K562 (cell line): ENCODE results near the gene ACTR3C.

ENCODE experiments used
- MYBL2 ChIP-seq, 2 experiments: fragments of 450-650 bp in 1 of 2; sonication (generic) in 1 of 2; formaldehyde crosslinking in 1 of 2; IDR thresholded peaks; 2 replicates each; pipeline versions ENCODE4 v1.6.1 to v1.8.1; 2017 to 2022; ENCODE audit warnings: borderline replicate concordance in 1 of 2, inconsistent platforms in 1 of 2, low read depth in 1 of 2, mild to moderate bottlenecking in 1 of 2, missing genetic modification reagents in 1 of 2, moderate library complexity in 1 of 2
- POLR2A ChIP-seq: fragments of 450-650 bp; conservative IDR thresholded peaks from 2 replicates; pipeline ENCODE4 v1.6.1; 2016
- TF ChIP-seq, protein P1 (sequence below): sonication (generic); formaldehyde crosslinking; IDR thresholded peaks from 2 replicates; pipeline ENCODE4 v1.9.0; 2022; ENCODE audit warnings: mild to moderate bottlenecking, missing genetic modification reagents
- TF ChIP-seq, protein P2 (sequence below), 2 experiments: fragments of 450-650 bp; conservative IDR thresholded peaks; 2 replicates each; pipeline ENCODE4 v1.6.1; 2017; ENCODE audit warnings: mild to moderate bottlenecking in 2 of 2, moderate library complexity in 2 of 2

DNA sequence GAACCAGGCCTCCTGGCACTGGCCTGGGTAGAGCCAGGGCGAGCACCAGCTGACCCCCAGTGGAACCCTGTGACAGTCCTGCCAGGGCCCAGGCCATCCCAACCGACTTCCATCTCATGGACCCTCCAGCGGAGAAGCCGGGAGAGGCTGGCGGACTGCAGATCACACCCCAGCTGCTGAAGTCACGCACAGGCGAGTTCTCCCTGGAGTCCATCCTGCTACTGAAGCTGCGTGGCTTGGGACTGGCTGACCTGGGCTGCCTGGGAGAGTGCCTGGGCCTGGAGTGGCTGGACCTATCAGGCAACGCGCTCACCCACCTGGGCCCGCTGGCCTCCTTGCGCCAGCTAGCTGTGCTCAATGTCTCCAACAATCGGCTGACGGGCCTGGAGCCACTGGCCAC, 13.4 kb upstream of the ACTR3C start:
- TF ChIP-seq, protein P1, sequence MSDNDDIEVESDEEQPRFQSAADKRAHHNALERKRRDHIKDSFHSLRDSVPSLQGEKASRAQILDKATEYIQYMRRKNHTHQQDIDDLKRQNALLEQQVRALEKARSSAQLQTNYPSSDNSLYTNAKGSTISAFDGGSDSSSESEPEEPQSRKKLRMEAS (CRISPR knock-in tag) = no peak
- TF ChIP-seq POLR2A = no peak
- TF ChIP-seq, protein P2, sequence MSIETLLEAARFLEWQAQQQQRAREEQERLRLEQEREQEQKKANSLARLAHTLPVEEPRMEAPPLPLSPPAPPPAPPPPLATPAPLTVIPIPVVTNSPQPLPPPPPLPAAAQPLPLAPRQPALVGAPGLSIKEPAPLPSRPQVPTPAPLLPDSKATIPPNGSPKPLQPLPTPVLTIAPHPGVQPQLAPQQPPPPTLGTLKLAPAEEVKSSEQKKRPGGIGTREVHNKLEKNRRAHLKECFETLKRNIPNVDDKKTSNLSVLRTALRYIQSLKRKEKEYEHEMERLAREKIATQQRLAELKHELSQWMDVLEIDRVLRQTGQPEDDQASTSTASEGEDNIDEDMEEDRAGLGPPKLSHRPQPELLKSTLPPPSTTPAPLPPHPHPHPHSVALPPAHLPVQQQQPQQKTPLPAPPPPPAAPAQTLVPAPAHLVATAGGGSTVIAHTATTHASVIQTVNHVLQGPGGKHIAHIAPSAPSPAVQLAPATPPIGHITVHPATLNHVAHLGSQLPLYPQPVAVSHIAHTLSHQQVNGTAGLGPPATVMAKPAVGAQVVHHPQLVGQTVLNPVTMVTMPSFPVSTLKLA (conservative IDR thresholded peaks at IDR 0.05) = no peak
- no peak for TF ChIP-seq MYBL2 (IDR thresholded peaks at IDR 0.05; ENCODE audit: low read depth)
- TF ChIP-seq MYBL2 (CRISPR knock-in tag; IDR thresholded peaks at IDR 0.05; ENCODE audit: borderline replicate concordance) = no peak
